AML-193 (cell line): ENCODE measurements around the gene WDR33.

Source experiments
- DNase-seq, 2 experiments: peaks; one replicate each; lab custom pipeline; 2025; lab: John Stamatoyannopoulos, UW

Gene WDR33

GRCh38 chr2:127671557-127672302 lies 139.2 kb downstream of the WDR33 start:
- no peak for DNase-seq

GRCh38 chr2:127670957-127671290 lies 140.0 kb downstream of the WDR33 start:
- DNase-seq, result no peak

GRCh38 chr2:127670055-127670956 lies 140.7 kb downstream of the WDR33 start:
- DNase-seq, result no peak

- DNase-seq, result no peak
These were observed 141.9 kb downstream of the WDR33 start for GRCh38 chr2:127669056-127669455.

GRCh38 chr2:127665267-127665893 lies 145.6 kb downstream of the WDR33 start:
- DNase-seq, result no peak

- DNase-seq, result no peak
These were observed 146.1 kb downstream of the WDR33 start for GRCh38 chr2:127664895-127665225.

- DNase-seq, result no peak
These were observed 146.7 kb downstream of the WDR33 start for GRCh38 chr2:127664065-127664894.

- no peak for DNase-seq
These were observed 147.4 kb downstream of the WDR33 start for GRCh38 chr2:127663566-127664064.

- DNase-seq, result no peak
These were observed 147.9 kb downstream of the WDR33 start for GRCh38 chr2:127662937-127663565.

- DNase-seq, result no peak
These were observed 148.9 kb downstream of the WDR33 start for GRCh38 chr2:127661949-127662510.

- DNase-seq, result no peak
These were observed 149.8 kb downstream of the WDR33 start for GRCh38 chr2:127661072-127661649.

GRCh38 chr2:127660291-127660578 lies 150.7 kb downstream of the WDR33 start:
- DNase-seq, result no peak

- no peak for DNase-seq
These were observed 151.3 kb downstream of the WDR33 start for GRCh38 chr2:127659408-127660290.

- DNase-seq, result no peak
These were observed 152.1 kb downstream of the WDR33 start for GRCh38 chr2:127658641-127659407.

GRCh38 chr2:127658146-127658545 lies 152.8 kb downstream of the WDR33 start:
- DNase-seq, result no peak

- DNase-seq, result no peak
These were observed 153.8 kb downstream of the WDR33 start for GRCh38 chr2:127657232-127657595.

GRCh38 chr2:127656569-127657231 lies 154.3 kb downstream of the WDR33 start:
- no peak for DNase-seq

GRCh38 chr2:127655209-127656073 lies 155.5 kb downstream of the WDR33 start:
- DNase-seq, result no peak
